ENCODE data around the gene SPHK2.
A peak's percentile ranks its signal among the peaks of the same experiment; 100 is the strongest.

Gene SPHK2

DNA sequence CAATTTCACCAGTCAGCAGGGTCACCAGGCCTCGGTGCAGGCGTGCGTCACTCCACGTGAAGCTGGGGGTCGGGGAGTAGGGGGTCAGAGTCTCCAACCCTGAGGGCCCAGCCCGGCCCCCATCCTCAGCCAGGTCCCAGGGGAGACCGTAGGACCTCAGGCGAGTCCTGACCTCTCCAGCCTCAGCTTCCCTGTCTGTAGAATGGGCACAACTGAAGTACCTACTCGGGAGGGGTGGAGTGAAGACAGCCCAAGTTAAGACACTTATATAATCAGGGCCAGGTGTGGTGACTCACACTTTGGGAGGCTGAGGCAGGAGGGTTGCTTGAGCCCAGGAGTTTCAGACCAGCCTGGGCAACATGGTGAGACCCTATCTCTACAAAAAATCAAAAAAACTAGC is 15.5 kb upstream of the SPHK2 start:
- no peak for DNase-seq (ENCODE audit: low spot score)

- DNase-seq (ENCODE audit: low spot score): no peak
These were observed 12.6 kb upstream of the SPHK2 start, which contains the start of gene SPACA4 for GRCh38 chr19:48606463-48607358. Gene SPACA4 (plus strand): TSS chr19:48606742. CDS start chr19:48606979, 237 bp downstream.

GRCh38 chr19:48607359-48607755 is 11.9 kb upstream of the SPHK2 start:
- no peak for DNase-seq (ENCODE audit: low spot score)

DNA sequence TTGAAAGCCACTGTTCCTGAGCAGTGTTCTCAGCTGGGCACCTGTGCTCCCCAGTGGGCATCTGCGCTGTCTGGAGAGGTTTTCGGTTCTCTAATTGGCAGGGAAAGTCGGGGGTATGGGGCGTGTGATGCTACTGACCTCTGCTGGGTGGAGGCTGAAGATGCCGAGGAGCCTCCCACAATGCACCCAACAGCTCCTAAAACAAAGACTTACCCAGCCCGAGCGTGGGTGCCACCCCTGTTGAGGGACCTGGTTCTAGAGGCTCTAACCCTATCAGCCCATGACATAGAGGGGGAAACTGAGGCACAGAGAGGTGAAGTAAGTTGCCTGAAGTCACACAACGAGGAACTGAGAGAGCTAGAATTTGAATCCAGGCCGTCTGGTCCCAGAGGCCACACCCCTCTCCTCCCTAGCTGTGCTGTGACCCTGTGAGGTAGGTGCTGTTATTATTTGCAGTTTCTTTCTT is 10.5 kb upstream of the SPHK2 start:
- DNase-seq (ENCODE audit: low spot score): peak; percentile 69

DNA sequence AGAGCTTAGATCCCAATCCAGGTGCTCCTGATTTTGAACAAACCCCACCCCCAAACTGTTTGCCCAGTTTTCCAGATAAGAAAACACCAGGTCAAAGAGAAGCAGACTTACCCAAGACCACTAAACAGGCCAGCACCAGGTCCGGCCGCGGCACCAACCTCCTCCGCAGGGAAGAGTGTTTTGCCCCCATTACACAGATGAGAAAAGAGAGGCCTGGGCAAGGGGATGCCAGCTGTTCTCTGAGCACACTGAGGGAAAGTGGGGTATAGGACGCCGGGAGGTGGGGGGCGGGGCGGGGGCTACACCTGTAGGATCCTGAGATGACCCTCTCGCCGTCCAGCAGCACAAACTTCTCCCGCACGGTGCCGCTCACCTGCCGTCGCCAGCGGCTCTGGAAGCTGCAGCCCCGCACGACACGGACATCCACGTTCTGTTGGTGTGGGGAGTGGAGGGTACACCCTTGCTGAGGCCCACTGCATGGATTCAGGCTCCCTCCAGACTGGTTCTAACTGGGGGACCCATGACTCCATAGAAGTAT is 9.7 kb upstream of the SPHK2 start:
- no peak for DNase-seq (ENCODE audit: low spot score)

GRCh38 chr19:48611872-48612271 is 7.4 kb upstream of the SPHK2 start:
- DNase-seq (ENCODE audit: low spot score): no peak

GRCh38 chr19:48613024-48613851 is 6.1 kb upstream of the SPHK2 start:
- no peak for DNase-seq (ENCODE audit: low spot score)

- DNase-seq (ENCODE audit: low spot score): no peak
These were observed 5.4 kb upstream of the SPHK2 start for GRCh38 chr19:48613852-48614435.

DNA sequence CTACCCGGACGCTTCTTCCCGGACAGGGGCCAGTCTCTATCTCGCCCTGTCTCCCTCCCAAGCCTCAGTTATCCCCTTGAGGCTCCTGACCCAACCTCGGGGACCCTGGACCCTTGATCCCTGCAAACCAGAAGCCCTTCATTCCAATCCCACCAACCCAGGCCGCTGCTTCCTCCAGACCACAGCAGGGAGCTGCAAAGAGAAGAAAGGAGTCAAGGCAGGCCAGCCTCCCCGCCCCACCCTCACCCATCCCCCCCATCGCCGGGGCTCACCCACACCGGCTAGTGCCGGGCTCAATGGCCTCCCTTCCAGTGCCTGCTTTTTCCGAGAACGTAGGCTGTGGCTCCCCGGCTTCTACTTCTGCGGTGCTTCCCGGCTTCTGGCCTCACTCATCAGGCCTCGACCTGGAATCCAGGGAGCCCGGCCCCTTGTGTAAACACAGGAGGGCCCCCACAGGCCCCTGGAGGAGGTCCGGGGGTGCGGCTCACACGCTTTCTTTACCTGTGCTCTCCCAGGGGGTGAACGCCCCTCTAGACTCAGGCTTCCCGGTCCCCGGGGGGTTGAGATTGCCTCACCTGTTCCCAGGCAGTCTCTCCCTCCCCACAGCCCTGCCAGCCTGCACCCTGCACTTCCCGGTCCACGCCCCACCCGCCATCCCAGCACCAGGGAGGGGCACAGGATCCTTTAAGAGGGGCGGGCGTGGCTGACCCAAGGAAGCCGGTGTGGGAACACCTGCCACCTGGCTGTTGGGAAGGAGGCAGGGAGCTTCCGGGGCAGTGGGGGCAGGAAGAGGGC is 4.7 kb upstream of the SPHK2 start, which contains the start of gene FAM83E:
Gene FAM83E, minus strand, starts transcription at position 641 of the 795 bp plus-strand sequence. CDS start 1,704 bp downstream, outside the sequence.
- DNase-seq (ENCODE audit: low spot score): no peak

DNA sequence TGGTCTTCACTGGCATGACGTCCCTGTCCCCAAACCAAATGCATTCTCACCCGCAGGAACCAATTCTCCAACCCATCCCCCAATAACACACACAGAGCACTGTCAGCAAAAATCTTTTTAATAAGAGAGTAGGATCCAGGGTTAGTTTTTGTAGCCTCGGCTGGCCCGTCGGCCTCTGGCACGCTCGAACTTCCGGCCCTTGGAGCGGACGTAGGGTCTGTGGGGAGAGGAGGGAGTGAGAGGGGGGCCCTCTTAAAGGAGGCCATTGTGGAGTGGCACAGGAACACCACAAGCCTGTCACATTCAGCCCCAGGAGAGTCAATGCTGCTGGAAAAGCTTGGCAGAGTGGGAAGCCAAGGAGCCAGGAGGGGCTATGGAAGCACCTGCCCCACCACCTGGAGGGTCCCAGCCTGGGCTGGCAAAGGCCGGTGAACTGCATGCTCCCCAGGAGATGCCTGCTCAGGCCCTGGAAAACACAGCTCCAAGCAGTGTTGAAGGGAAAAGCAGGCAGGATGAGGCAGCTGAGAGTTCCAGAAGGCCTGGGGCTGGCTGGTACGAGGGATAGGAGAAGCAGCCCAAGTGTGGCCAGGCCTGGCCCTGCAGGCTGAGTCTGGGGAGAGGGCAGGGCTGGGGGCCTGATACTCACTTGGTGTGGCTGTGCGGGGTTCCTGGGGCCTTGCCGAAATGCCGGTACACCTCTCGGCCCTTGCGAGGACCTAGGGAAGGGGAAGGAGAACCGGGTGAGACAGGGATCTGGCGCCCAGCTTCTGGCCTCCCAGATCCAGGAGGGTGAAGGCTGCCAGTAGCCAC is 3.9 kb upstream of the SPHK2 start:
- DNase-seq (ENCODE audit: low spot score): no peak

- no peak for DNase-seq (ENCODE audit: low spot score)
These were observed 3.3 kb upstream of the SPHK2 start for GRCh38 chr19:48616041-48616436.

DNA sequence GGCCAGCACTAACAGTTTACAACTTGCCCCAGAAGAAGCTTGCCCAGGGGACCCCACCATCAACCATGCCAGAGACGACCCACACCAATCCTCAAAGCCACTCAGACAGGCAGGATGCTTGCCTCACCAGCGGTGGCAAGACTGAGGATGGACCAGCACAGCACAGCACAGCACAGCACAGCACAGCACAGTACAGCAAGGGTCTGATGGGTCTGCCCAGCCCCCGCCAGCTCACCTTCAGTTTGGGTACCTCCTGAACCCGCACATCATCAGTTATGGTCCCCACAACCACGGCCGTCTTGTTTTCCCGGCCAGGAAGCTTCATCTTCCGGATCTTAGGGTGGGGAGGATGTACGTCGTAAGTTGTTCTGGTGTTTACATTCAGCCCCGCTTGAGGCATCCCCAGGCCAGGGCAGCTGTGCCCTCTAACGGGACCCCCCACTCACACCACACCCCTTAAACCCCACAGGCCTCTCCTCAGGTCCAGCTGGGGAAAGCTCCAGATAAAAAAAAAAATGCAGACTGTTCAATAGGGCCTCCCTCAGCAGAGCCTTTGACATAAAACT is 2.7 kb upstream of the SPHK2 start:
- no peak for DNase-seq (ENCODE audit: low spot score)

DNA sequence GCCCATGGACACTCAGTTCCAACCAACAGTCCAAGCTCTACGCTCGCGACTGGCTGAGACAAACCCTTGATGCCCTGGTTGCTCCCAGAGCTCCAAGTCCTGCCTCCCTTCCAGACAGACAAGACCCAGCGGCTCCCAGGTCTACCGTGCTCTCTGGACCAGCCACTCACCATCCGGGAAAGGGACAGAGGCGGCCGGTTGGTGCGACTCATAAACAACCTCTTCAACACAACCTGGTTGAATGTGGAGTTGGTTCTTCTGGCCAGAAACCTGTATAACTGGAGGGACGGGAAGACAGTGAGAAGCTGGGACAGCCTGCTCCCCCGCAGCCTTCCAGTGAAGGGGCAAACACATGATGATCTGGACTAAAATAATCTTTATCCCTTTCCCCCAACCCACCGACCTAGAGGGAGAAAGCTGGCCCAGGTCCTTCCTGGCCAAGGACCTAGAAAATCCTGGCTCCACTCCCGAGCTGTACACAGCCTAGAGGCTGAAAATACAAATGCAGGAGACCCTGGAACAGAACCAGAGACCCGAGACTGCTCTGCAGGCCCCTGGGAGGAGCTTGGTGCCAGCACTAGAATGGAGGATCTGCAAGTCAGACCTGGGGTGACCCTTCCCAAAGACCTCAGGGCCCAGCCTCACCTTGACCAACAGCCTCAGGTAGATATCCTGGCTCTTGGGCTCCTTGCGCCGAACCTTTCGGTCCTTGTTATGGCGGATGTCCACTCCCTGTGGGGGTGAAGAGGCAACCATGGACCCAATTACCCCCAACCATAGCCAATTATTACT is 2.0 kb upstream of the SPHK2 start:
- no peak for DNase-seq (ENCODE audit: low spot score)

DNA sequence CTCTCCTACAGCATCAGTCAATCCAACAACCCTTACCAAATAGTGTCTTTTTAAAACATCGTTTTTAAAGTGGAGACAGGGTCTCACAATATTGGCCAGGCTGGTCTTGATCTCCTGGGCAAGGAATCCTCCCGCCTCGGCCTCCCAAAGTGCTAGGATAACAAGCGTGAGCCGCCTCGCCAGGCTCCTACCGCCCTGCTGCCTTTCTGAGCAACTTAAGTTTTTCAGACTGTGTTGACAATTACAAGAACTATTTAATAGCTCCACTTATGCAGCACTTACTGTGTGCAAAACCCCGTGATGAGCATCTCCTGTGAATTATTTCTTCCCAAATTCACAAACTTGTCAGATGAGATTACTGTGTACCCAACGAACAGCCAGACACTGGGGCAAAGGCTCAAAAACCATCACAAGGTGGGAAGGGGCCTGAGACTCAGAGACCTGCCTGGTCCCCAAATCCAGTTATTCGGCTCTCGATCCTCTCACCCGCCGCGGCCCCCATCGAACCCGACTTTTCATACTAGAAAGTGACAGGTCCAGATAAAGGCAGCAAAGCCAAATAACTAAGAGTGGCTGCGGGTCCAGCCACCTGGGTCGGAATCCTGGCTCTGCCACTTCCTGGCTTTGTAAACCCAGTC is 909 bp upstream of the SPHK2 start:
- DNase-seq (ENCODE audit: low spot score): no peak

DNA sequence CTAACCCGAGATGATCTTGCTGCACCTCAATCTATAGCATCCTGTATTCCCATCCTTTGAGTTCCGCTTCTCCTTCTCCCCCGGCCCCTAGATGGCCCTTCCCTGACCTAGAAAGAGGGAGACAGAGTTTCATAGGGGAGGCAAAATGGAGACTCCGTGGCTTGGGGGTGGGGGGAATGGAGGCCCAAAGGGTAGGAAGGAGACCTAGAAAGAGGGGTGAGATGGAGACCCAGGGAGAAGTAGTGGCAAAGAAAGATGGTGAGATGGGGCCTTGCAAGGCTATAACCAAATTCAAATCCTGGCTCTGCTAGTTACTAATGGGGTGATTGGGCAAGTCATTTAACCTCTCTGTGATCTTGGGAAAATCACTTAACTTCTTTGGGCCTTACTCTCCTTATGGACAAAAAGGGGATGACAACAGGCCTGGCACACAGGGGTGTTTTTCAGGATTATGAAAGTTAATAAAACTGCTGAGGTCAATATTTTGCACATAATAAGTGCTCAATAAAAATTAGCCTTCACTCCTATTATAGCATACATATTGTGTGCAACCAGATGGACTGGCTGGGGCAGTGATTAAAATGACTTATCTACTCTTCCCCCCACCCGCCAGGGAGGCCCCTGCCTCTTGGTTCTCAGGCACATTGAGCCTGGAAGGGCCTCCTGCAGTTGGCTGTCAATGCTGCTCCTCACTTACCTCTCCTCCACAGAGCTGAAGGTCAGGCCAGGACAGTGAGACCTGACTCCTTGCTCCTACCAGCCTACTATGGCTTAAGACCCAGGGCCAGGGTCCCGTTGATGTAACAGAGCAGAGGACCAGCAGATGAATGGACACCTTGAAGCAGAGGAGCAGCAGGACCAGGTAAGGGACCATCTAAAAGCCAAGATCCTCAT is 633 bp downstream of the SPHK2 start:
- DNase-seq (ENCODE audit: low spot score): no peak

- no peak for DNase-seq (ENCODE audit: low spot score)
These were observed 4.3 kb downstream of the SPHK2 start for GRCh38 chr19:48623556-48624066.

- DNase-seq (ENCODE audit: low spot score): peak; percentile 99
These were observed 4.8 kb downstream of the SPHK2 start for GRCh38 chr19:48624067-48624594.

Data from hepatic stellate cell (primary cell).